Hepatocyte (in vitro differentiated cells): ENCODE measurements around the gene FUT7. TPM values are rescaled to one million over a fixed set of nuclear protein-coding genes. Genes with fewer than 3 reads are reported as not detected.

Source experiments
- DNase-seq: peaks from one replicate; pipeline ENCODE4 v3.0.0-alpha.2; 2016; ENCODE audit warnings: low spot score
- H2AFZ ChIP-seq: fragments of 200-600 bp; sonication (generic); 2 replicates; pipeline ENCODE4 v1.6.0; 2016; ENCODE audit warnings: antibody characterized with exemption, mild to moderate bottlenecking
- H3K27ac ChIP-seq: fragments of 200-600 bp; sonication (generic); 2 replicates; pipeline ENCODE4 v1.5.1; 2016; ENCODE audit warnings: mild to moderate bottlenecking
- H3K27me3 ChIP-seq: fragments of 200-600 bp; sonication (generic); 2 replicates; pipeline ENCODE4 v1.6.1; 2016
- H3K36me3 ChIP-seq: fragments of 200-600 bp; sonication (generic); replicated peaks from 2 replicates; pipeline ENCODE4 v1.5.1; 2016; ENCODE audit warnings: low read depth; ENCODE audit not compliant: insufficient read depth
- H3K4me1 ChIP-seq: fragments of 200-600 bp; sonication (generic); 2 replicates; pipeline ENCODE4 v1.5.1; 2016; ENCODE audit warnings: mild to moderate bottlenecking, moderate library complexity; ENCODE audit not compliant: insufficient read depth
- H3K4me2 ChIP-seq: fragments of 200-600 bp; sonication (generic); 2 replicates; pipeline ENCODE4 v1.6.0; 2016
- H3K4me3 ChIP-seq: fragments of 200-600 bp; sonication (generic); 2 replicates; pipeline ENCODE4 v1.5.1; 2016; ENCODE audit warnings: mild to moderate bottlenecking
- H3K79me2 ChIP-seq: fragments of 200-600 bp; sonication (generic); 2 replicates; pipeline ENCODE4 v1.6.0; 2017; ENCODE audit warnings: mild to moderate bottlenecking
- H3K9me2 ChIP-seq: fragments of 200-600 bp; sonication (generic); replicated peaks from 2 replicates; pipeline ENCODE4 v1.6.0; 2017; ENCODE audit warnings: mild to moderate bottlenecking; ENCODE audit not compliant: insufficient read depth
- H3K9me3 ChIP-seq: fragments of 200-600 bp; sonication (generic); 2 replicates; pipeline ENCODE4 v1.5.1; 2016; ENCODE audit warnings: low read depth, mild to moderate bottlenecking
- H4K20me1 ChIP-seq: fragments of 200-600 bp; sonication (generic); 2 replicates; pipeline ENCODE4 v1.6.0; 2016; ENCODE audit warnings: mild to moderate bottlenecking; ENCODE audit not compliant: insufficient read depth, poor library complexity, severe bottlenecking
- EZH2 ChIP-seq: fragments of 200-600 bp; sonication (generic); IDR thresholded peaks from 2 replicates; pipeline ENCODE4 v1.6.1; 2016; ENCODE audit warnings: antibody characterized with exemption, mild to moderate bottlenecking, borderline replicate concordance
- EZH2phosphoT487 ChIP-seq: fragments of 200-600 bp; sonication (generic); IDR thresholded peaks from one replicate; pipeline ENCODE4 v1.6.1; 2018; ENCODE audit warnings: antibody characterized with exemption, mild to moderate bottlenecking, low read depth, moderate library complexity; ENCODE audit not compliant: unreplicated experiment, severe bottlenecking
- WGBS: methylation state at CpG from one replicate; pipeline ENCODE4 v1.1.6; 2016; ENCODE audit warnings: low lambda C conversion rate; ENCODE audit errors: missing lambda C conversion rate; 5-methylcytosine and 5-hydroxymethylcytosine counted together
- polyA plus RNA-seq: library from polyadenylated mRNA; unstranded; fragments of >200 nt; fragmentation: Nextera tagmentation; extraction: Ambion mirVana; gene quantifications from 2 replicates; pipeline ENCODE4 v1.2.1, GENCODE V29; 2016
- total RNA-seq: library from RNA; depleted of rRNA; stranded (reverse); fragments of >200 nt; gene quantifications from 2 replicates; pipeline ENCODE4 v1.2.3, GENCODE V29; 2014
- TF ChIP-seq, protein P1 (sequence below): fragments of 200-600 bp; sonication (generic); IDR thresholded peaks from 2 replicates; pipeline ENCODE4 v1.5.1; 2016; ENCODE audit warnings: antibody characterized with exemption, mild to moderate bottlenecking; ENCODE audit not compliant: poor library complexity

The FUT7 gene
- total and polyA plus RNA-seq, 2 experiments from 2014 or later: not detected

- peaks cover 18% of the 10 kb centered on the region for H3K27me3 ChIP-seq
- H3K9me2 ChIP-seq: no peaks in the 10 kb centered on the region
- H3K27ac ChIP-seq: peak overlapping the region; percentile 66
- no peak overlapping the region for H3K4me3 ChIP-seq
- TF ChIP-seq, protein P1, sequence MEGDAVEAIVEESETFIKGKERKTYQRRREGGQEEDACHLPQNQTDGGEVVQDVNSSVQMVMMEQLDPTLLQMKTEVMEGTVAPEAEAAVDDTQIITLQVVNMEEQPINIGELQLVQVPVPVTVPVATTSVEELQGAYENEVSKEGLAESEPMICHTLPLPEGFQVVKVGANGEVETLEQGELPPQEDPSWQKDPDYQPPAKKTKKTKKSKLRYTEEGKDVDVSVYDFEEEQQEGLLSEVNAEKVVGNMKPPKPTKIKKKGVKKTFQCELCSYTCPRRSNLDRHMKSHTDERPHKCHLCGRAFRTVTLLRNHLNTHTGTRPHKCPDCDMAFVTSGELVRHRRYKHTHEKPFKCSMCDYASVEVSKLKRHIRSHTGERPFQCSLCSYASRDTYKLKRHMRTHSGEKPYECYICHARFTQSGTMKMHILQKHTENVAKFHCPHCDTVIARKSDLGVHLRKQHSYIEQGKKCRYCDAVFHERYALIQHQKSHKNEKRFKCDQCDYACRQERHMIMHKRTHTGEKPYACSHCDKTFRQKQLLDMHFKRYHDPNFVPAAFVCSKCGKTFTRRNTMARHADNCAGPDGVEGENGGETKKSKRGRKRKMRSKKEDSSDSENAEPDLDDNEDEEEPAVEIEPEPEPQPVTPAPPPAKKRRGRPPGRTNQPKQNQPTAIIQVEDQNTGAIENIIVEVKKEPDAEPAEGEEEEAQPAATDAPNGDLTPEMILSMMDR: no peak
- TF ChIP-seq EZH2: no peak
- TF ChIP-seq EZH2phosphoT487: no peak
- no peak overlapping the region for H2AFZ ChIP-seq
- 52% methylated on average over 24 of the region's 28 CpGs for WGBS
- H3K79me2 ChIP-seq: no peaks in the 10 kb centered on the region
- peak overlapping the region; percentile 97 for H3K4me2 ChIP-seq
- DNase-seq: peak; percentile 90
- H3K9me3 ChIP-seq: no peaks in the 10 kb centered on the region
- H4K20me1 ChIP-seq: no peaks in the 10 kb centered on the region
- H3K36me3 ChIP-seq: no peaks in the 10 kb centered on the region
- peaks cover 46% of the 10 kb centered on the region for H3K4me1 ChIP-seq
Observed at GRCh38 chr9:137055385-137056364, 23.8 kb upstream of the FUT7 start.

- Histone ChIP-seq H4K20me1 (no peaks in the 10 kb centered on the region), H3K27ac (peak overlapping the region; percentile 60), H3K9me2 (no peaks in the 10 kb centered on the region), H3K4me1 (peaks cover 46% of the 10 kb centered on the region), H3K27me3 (peaks cover 20% of the 10 kb centered on the region), H3K79me2 (no peaks in the 10 kb centered on the region), H3K4me3 (no peak overlapping the region), H3K4me2 (peak overlapping the region; percentile 97), H3K36me3 (no peaks in the 10 kb centered on the region), H2AFZ (no peak overlapping the region), H3K9me3 (no peaks in the 10 kb centered on the region)
- TF ChIP-seq, protein P1: no peak
- TF ChIP-seq EZH2phosphoT487 (no peak), EZH2 (no peak)
- 83% methylated on average over 17 of the region's 17 CpGs for WGBS
- DNase-seq: no peak
Observed at GRCh38 chr9:137054932-137055384, 23.1 kb upstream of the FUT7 start.

- no peaks in the 10 kb centered on the region for H3K9me3 ChIP-seq
- peak; percentile 89 for DNase-seq
- peak within 1 kb of the TSS; percentile 97 for H3K4me2 ChIP-seq
- H3K79me2 ChIP-seq: no peaks in the 10 kb centered on the region
- peaks cover 25% of the 10 kb centered on the region for H3K27me3 ChIP-seq
- WGBS: 42% methylated on average over 32 of the region's 90 CpGs
- H3K4me1 ChIP-seq: peaks cover 46% of the 10 kb centered on the region
- no peaks in the 10 kb centered on the region for H3K9me2 ChIP-seq
- H3K4me3 ChIP-seq: peak within 1 kb of the TSS; percentile 36
- no peak for TF ChIP-seq EZH2phosphoT487
- TF ChIP-seq, protein P1: no peak
- peak within 1 kb of the TSS; percentile 60 for H3K27ac ChIP-seq
- H2AFZ ChIP-seq: no peak within 1 kb of the TSS
- no peaks in the 10 kb centered on the region for H4K20me1 ChIP-seq
- H3K36me3 ChIP-seq: no peaks in the 10 kb centered on the region
Observed at GRCh38 chr9:137053944-137054931, 22.4 kb upstream of the FUT7 start, which contains the start of gene ENTPD2. ENTPD2 (minus strand) TSS chr9:137054061; CDS start chr9:137053997, 64 bp downstream.
